GM18951 (cell line): ENCODE measurements around the gene OPA1.

ENCODE experiments used
- POLR2A ChIP-seq: IDR thresholded peaks from 4 replicates; pipeline ENCODE4 v1.6.1; 2011; ENCODE audit warnings: mild to moderate bottlenecking; ENCODE audit not compliant: insufficient read length, insufficient read depth; ENCODE audit errors: extremely low read depth
- in situ Hi-C: fragments of 300-500 bp; cut with MboI; formaldehyde crosslinking; loops from one replicate; pipeline ENCODE4 v1.12.0; 2022; ENCODE audit warnings: low sequenced_read_pairs, mixed read lengths, inconsistent platforms; ENCODE audit not compliant: unreplicated experiment

Gene OPA1

DNA sequence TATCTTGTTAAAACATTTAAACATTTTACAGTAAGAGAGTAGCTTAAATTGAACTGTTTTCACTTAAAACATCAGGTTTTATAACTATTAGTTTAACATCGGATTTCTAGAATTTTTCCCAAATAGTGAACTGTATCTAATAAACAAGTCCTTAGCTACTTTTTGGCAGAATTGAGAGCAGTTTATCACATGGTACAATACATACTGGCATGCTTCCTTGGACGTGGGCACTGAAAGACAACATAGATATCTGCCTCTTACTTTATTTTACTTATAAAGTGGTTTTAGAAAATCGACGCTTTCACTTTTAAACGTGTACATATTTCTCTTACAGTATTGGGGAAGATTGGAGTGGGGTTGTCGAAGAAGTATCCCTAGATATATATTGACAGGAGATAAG lies 52.8 kb downstream of the OPA1 start:
- in situ Hi-C loops, result no loop called here
- TF ChIP-seq POLR2A, result no peak

DNA sequence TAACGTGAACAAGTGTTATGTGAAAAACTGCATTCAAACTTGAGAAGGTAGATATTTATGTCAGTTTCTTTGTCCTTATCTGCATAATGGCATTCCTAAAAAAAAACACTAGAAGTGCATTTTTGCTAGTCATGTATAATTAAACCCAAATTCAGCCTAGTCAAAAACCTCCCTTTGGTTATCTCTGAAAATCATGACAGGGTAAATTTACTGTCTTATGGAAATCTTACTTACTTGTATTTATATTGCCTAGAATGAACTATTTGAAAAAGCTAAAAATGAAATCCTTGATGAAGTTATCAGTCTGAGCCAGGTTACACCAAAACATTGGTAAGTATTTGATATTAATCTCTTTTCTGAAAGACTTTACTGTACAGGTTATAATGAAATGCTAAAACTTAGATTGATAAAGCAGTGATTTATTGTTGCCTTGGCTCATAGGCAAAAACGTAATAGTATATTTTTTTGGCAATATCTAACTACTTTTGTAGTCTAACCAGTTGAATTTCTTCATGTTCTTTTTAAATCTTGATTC lies 55.6 kb downstream of the OPA1 start:
- TF ChIP-seq POLR2A, result no peak
- in situ Hi-C loops, result no loop called here

DNA sequence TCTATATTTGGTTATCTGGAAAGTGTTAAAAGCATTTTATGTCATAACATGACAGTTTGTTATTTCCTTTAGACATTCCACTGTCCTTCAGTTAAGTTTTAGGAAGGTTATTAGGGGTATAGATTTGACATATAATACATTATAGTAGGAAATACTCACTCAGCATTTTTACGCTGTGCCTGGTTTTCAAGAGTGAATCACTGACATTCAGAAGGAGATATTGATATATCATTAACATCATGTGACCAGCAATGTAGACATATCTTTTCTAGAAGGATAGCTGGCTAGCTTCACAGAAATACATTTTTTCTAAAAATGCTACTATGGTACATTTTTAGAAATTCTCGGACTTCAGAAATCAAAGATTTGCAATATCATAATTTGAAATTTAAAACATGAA lies 57.6 kb downstream of the OPA1 start:
- TF ChIP-seq POLR2A, result no peak
- in situ Hi-C loops, result no loop called here

- TF ChIP-seq POLR2A, result no peak
- in situ Hi-C loops, result no loop called here
These were observed 62.9 kb downstream of the OPA1 start for GRCh38 chr3:193655831-193656433.

DNA sequence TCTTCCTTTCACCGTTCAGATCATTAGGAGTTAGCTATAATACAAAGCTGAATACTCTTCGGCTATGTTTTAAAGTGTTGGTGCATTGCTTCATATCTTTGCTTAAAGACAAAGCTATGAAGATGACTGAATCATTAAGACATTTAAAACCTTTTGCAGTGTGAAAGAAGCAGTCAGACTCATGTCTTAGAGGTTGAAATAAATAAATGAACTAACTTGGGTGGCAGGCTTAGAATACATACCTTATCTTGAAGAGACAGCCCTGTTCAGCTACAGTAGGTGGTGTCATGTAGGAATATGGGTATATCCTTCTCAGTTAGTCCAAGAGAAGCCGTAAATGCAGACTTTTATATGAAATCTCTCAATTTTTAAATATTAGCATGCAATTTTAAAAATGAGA lies 63.4 kb downstream of the OPA1 start:
- no peak for TF ChIP-seq POLR2A
- in situ Hi-C loops, result no loop called here

DNA sequence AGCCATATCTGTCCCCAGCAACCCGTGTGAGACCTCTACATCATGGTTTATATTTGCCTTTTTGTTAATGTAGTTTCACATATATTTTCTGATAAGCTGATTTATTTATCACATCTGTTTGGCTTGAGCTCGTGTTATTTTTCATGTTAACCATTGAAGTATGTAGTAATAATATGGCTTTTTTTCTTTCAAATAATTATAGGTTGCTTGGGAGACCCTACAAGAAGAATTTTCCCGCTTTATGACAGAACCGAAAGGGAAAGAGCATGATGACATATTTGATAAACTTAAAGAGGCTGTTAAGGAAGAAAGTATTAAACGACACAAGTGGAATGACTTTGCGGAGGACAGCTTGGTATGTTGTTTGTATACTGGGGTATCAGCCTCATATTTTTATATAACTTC lies 63.9 kb downstream of the OPA1 start:
- no peak for TF ChIP-seq POLR2A
- in situ Hi-C loops, result no loop called here

- TF ChIP-seq POLR2A, result no peak
- in situ Hi-C loops, result loop anchor here (10.0 kb wide), 1 partner anchor 655 kb away; no protein-coding TSS in a partner anchor
These were observed 67.2 kb downstream of the OPA1 start for GRCh38 chr3:193660171-193660570.

GRCh38 chr3:193660698-193661411 lies 67.8 kb downstream of the OPA1 start:
- in situ Hi-C loops, result loop anchor here (10.0 kb wide), 1 partner anchor 654 kb away; no protein-coding TSS in a partner anchor
- TF ChIP-seq POLR2A, result no peak

DNA sequence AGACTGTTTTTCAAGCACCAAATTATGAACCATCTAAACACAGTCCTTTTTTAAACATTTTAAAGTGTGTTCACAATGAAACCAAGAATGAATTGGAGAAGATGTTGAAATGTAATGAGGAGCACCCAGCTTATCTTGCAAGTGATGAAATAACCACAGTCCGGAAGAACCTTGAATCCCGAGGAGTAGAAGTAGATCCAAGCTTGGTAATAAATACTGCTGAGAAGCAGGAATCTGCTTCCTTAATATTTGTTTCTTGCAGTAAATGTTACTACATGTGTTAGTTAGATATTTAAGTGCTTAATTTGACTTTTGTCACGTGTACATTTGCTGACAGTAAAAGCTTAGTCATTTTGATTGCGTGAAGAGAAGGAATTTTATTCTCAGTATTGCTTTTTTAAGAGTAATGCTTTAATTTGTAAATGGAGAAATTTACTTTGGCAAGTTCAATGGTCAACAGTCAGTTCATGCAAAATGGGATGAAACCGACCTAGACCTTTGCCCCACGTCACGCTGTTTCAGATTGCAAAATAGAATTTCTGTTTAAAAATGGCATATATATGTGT lies 69.8 kb downstream of the OPA1 start:
- in situ Hi-C loops, result loop anchor here (10.0 kb wide), 1 partner anchor 652 kb away; no protein-coding TSS in a partner anchor
- TF ChIP-seq POLR2A, result no peak

DNA sequence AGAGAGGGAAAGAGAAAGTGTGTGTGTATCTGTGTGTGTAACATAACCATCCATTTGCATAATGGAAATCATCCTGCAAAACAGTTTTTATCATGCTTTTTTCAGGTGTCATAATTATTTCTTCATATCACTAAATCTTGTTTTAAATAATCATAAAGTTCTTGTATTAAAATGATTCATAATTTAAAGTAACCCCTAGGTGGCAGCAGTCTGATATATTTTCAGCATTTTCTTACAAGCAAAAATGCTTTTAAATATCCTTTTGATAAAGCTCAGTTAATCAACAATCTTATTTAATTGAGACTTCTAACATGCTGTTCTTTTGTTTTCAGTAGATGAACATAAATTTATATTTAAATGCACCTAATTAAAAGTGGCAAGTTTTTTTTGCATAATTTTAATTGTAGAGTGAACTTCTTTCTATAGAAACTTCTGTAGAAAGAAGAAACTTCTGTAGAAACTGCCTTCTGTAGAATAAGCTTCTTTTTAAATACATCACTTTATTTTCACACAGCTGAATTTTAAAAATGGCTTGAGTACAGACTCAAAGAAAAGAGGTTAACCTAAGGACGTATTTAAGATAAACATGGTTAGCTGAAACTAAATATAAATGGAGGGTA lies 72.5 kb downstream of the OPA1 start:
- no peak for TF ChIP-seq POLR2A
- in situ Hi-C loops, result loop anchor here (10.0 kb wide), 1 partner anchor 649 kb away; no protein-coding TSS in a partner anchor

DNA sequence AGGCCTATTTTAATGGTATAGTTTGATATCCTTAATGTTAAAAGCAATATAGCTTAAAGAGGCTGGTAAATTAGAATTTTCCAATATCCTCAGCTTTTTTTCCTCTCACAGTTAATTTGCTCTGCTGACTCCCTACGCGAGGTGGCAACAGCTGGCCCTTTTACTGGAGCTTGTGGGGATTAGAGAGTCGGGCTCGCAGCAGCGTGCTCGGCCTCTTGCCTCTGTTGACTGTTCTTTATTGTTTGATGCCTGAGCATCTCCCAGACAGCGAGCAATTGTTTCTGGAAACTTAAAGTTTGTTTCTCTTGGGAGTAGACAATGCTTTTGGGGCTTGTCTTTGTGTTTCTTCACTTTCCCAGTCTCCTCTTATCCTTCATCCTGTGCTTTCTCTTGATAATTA lies 80.8 kb downstream of the OPA1 start:
- in situ Hi-C loops, result no loop called here
- no peak for TF ChIP-seq POLR2A

DNA sequence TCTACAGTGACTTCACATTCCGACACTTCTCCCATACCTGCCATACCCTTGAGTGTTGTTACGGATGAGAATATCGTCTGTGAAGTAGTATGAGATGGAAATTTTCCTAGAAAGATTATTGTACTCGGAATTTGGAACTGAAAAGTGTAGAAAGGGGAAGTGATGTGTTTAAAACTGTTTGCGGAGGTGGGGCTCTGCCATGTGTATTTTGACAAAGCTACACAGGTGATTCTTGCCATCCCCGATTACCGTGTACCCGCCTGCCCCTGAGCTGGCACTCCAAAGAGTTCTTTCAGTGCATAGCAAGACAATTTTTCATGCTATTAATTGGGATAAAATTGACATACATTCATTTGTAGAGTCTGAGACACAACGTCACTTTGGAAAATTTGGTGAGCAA lies 81.7 kb downstream of the OPA1 start:
- no peak for TF ChIP-seq POLR2A
- in situ Hi-C loops, result no loop called here

GRCh38 chr3:193677734-193678133 lies 84.7 kb downstream of the OPA1 start:
- TF ChIP-seq POLR2A, result no peak
- in situ Hi-C loops, result no loop called here
